Neutrophil (primary cell): ENCODE measurements around the gene DHDDS.

Experiments used
- H3K27ac ChIP-seq: fragments of 200-600 bp; sonication (generic); 2 replicates; pipeline ENCODE4 v1.5.1; 2016; ENCODE audit warnings: mild to moderate bottlenecking, moderate library complexity
- H3K27me3 ChIP-seq: fragments of 200-600 bp; sonication (generic); 2 replicates; pipeline ENCODE4 v1.6.0; 2016; ENCODE audit warnings: mild to moderate bottlenecking
- H3K36me3 ChIP-seq: fragments of 200-600 bp; sonication (generic); 2 replicates; pipeline ENCODE4 v1.5.1; 2017
- H3K4me1 ChIP-seq, 2 experiments: fragments of 200-600 bp in 1 of 2; sonication (generic) in 1 of 2; 1 replicate in 1 of 2; 2 replicates in 1 of 2; pipeline versions ENCODE4 v1.5.1 to v1.6.1; 2013 to 2016; ENCODE audit warnings: low read depth in 1 of 2, low read length in 1 of 2, mild to moderate bottlenecking in 1 of 2, moderate library complexity in 1 of 2; ENCODE audit not compliant: control insufficient read depth in 1 of 2, insufficient read depth in 1 of 2
- H3K4me3 ChIP-seq, 2 experiments: fragments of 200-600 bp in 1 of 2; sonication (generic) in 1 of 2; 1 replicate in 1 of 2; 2 replicates in 1 of 2; pipeline ENCODE4 v1.5.1; 2013 to 2016; ENCODE audit warnings: low read depth in 1 of 2, low read length in 1 of 2, mild to moderate bottlenecking in 1 of 2, moderate library complexity in 1 of 2
- H3K9me3 ChIP-seq: fragments of 200-600 bp; sonication (generic); 2 replicates; pipeline ENCODE4 v1.5.1; 2016
- TF ChIP-seq, protein P1 (sequence below): fragments of 200-600 bp; sonication (generic); IDR thresholded peaks from 2 replicates; pipeline ENCODE4 v1.5.1; 2016; ENCODE audit warnings: antibody characterized with exemption

DHDDS gene

DNA sequence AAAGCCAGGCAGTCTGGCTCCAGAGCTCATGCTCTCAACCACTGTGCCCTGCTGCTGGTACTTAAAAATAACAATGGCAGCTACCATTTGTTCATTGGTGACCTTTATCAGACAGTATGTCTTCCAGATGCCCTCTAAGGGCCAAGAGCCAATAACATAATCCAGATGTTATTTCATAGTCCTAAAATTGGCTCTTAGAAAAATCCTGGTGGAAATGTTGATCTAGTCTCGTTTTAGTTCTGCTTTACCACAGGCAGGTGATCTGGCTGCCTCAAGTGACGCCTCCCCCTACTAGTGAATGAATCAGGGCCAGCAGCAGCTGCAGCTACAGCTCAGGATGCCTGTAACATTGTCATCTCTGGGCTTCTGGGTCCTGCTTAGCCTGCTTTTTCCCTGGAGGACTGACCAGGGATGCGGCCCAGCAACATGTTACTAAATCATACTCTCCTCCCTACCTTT lies 27.5 kb downstream of the DHDDS start:
- no peaks in the 10 kb centered on the region for H3K4me1 ChIP-seq
- no peak overlapping the region for H3K4me3 ChIP-seq
- no peaks in the 10 kb centered on the region for H3K9me3 ChIP-seq
- TF ChIP-seq, protein P1, sequence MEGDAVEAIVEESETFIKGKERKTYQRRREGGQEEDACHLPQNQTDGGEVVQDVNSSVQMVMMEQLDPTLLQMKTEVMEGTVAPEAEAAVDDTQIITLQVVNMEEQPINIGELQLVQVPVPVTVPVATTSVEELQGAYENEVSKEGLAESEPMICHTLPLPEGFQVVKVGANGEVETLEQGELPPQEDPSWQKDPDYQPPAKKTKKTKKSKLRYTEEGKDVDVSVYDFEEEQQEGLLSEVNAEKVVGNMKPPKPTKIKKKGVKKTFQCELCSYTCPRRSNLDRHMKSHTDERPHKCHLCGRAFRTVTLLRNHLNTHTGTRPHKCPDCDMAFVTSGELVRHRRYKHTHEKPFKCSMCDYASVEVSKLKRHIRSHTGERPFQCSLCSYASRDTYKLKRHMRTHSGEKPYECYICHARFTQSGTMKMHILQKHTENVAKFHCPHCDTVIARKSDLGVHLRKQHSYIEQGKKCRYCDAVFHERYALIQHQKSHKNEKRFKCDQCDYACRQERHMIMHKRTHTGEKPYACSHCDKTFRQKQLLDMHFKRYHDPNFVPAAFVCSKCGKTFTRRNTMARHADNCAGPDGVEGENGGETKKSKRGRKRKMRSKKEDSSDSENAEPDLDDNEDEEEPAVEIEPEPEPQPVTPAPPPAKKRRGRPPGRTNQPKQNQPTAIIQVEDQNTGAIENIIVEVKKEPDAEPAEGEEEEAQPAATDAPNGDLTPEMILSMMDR, result no peak
- H3K36me3 ChIP-seq, result peaks cover 81% of the 10 kb centered on the region
- no peaks in the 10 kb centered on the region for H3K27me3 ChIP-seq
- peak overlapping the region; percentile 6 for H3K27ac ChIP-seq

DNA sequence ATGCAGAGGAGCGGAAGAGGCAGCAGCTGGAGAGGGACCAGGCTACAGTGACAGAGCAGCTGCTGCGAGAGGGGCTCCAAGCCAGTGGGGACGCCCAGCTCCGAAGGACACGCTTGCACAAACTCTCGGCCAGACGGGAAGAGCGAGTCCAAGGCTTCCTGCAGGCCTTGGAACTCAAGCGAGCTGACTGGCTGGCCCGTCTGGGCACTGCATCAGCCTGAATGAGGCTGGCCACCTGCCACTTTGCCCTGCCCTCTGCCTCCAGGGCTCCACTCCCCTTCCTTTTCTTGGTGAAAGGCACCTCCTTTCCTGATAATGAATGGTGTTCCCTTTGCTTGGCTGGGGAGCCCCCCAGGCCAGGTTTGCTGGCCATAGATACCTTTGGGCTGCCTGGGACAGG lies 36.8 kb downstream of the DHDDS start:
- peak overlapping the region; percentile 98 for H3K27ac ChIP-seq
- peaks cover 41% of the 10 kb centered on the region for H3K36me3 ChIP-seq
- no peak overlapping the region for H3K4me3 ChIP-seq
- H3K4me1 ChIP-seq, result peaks cover 42 to 47% of the 10 kb centered on the region in 2 experiments
- no peaks in the 10 kb centered on the region for H3K27me3 ChIP-seq
- TF ChIP-seq, protein P1, result no peak
- no peaks in the 10 kb centered on the region for H3K9me3 ChIP-seq

DNA sequence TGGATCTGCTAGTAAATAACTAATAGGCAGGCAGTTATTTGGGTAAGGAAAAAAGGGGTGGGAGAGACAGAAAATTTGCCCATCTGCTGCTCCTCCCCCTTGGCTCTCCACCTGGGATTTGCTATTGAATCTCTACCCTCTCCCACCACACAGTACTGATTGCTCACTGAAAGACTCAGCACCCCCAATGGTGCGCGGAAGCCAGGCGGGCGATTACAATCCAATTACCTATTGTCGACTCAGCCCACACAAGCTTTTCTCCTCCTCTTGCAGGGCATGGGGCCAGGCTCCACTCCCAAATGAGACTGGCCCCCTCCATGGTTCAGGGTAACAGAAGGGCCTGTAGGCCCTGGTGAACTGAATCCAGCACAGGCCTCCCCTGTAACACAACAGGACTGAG lies 37.4 kb downstream of the DHDDS start:
- H3K4me1 ChIP-seq, result peaks cover 49 to 54% of the 10 kb centered on the region in 2 experiments
- peaks cover 47% of the 10 kb centered on the region for H3K36me3 ChIP-seq
- H3K27ac ChIP-seq, result peak overlapping the region; percentile 98
- TF ChIP-seq, protein P1, result no peak
- peak overlapping the region in 1 of 2 experiments; percentile 94 for H3K4me3 ChIP-seq
- no peaks in the 10 kb centered on the region for H3K9me3 ChIP-seq
- no peaks in the 10 kb centered on the region for H3K27me3 ChIP-seq

DNA sequence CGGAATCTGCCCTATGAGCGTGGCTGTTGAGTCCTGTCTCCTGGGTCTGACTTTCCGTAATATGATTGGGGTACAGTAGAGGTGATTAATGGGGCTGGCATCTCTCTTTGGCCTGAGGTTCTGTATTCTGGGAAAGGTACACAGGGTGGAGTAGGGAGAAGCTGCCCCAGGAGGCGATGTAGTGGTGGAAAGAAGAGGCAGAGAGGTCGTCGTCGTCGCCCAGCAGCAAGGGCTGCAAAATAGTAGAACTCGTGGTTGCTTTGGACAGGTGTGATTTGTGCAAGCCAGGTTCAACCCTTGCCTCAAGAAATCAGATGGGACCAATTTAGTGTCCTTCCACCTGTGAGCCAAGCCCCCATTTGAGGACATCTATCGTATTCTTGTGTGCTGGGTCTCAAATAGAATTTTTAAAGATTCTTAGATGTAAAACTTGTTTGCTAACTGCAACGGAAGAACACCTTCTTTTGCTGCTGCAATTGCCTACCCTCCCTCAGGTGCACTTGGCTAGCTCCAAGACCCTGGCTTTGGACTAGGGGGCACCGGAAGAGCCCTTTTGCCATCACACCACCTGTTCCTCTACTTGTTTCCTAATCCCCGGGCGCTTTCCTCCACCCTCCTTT lies 38.9 kb downstream of the DHDDS start:
- H3K27me3 ChIP-seq, result no peaks in the 10 kb centered on the region
- no peaks in the 10 kb centered on the region for H3K9me3 ChIP-seq
- H3K36me3 ChIP-seq, result peaks cover 40% of the 10 kb centered on the region
- H3K4me3 ChIP-seq, result peak overlapping the region; percentile 94 to 99
- TF ChIP-seq, protein P1, result no peak
- peaks cover 53 to 60% of the 10 kb centered on the region in 2 experiments for H3K4me1 ChIP-seq
- H3K27ac ChIP-seq, result peak overlapping the region; percentile 98

DNA sequence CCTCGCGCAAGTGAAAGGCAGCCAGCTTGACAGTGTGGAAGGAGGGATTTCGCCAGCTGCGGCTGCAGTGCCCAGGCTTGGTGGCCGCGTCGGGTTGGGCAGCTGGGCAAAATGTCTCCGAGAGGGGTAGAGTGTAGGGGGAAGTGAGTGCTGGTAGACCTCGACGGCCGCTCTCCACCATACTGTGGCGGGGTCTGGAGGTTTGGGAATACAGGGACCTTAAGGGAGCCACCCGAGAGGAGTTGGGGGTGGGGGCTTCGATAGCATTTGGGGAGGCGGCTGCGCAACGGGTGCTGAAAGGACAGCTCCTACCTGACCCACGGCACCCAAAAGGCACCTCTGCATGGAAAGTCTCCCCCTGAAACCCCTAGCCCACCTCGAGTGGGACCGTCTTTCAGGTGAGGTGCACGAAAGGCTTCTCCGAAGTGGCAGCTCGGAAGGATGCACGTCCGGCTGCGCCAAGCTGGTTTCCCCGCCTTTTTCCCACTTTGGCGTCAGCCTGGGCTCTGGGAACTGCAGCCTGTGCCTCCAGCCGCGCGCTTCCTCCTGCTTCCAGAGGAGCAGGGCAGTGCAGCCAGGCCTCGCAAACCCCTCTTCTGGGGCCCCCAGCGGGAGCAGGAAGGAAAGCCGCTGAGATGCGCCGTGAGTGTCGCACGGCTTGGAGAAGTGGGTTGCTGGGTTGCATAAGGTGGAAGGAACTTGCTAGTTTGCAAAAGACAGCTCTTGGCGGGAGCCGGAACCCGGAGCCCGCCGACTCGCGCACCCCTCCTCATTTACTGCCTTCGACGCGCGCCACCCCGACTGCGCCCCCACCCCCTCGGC lies 39.6 kb downstream of the DHDDS start:
- H3K27me3 ChIP-seq, result no peaks in the 10 kb centered on the region
- TF ChIP-seq, protein P1, result peak; percentile 33
- peak overlapping the region; percentile 94 to 99 for H3K4me3 ChIP-seq
- peak overlapping the region; percentile 98 for H3K27ac ChIP-seq
- H3K9me3 ChIP-seq, result no peaks in the 10 kb centered on the region
- peaks cover 53 to 61% of the 10 kb centered on the region in 2 experiments for H3K4me1 ChIP-seq
- peaks cover 40% of the 10 kb centered on the region for H3K36me3 ChIP-seq
